Gastrocnemius medialis (tissue), 4 donors: ENCODE measurements around the gene C17orf67. TPM values are rescaled to one million over a fixed set of nuclear protein-coding genes. Genes with fewer than 3 reads are reported as not detected.
A peak's percentile ranks its signal among the peaks of the same experiment; 100 is the strongest.
"Not testable (repeated sequence)": the region's sequence is repeated elsewhere in the genome, so short reads cannot be mapped to it uniquely, and the experiment has no call there.

Source experiments
- ATAC-seq, 2 donors: fragments of 150-250 bp; one replicate each; pipeline ENCODE4 v1.9.1; 2016
- DNase-seq, 2 donors: peaks; one replicate each; pipeline ENCODE4 v3.0.0-alpha.2; 2019
- H3K27ac ChIP-seq, 4 donors: fragments of 200-600 bp; sonication (generic); 1 replicate in 1 of 4; 2 replicates in 3 of 4; pipeline ENCODE4 v1.5.1; 2016 to 2018; ENCODE audit warnings: mild to moderate bottlenecking in 2 of 4, moderate library complexity in 1 of 4
- H3K27me3 ChIP-seq, 3 donors: fragments of 200-600 bp; sonication (generic) in 2 of 3; 1 replicate in 1 of 3; 2 replicates in 2 of 3; pipeline versions ENCODE4 v1.5.1 to v1.6.0; 2016 to 2019; ENCODE audit warnings: mild to moderate bottlenecking in 1 of 3, moderate library complexity in 1 of 3
- H3K36me3 ChIP-seq, 2 donors: fragments of 200-600 bp; sonication (generic) in 1 of 2; one replicate each; pipeline ENCODE4 v1.5.1; 2017 to 2018
- H3K4me1 ChIP-seq, 2 donors: fragments of 200-600 bp; sonication (generic) in 1 of 2; one replicate each; pipeline ENCODE4 v1.5.1; 2016 to 2017; ENCODE audit warnings: mild to moderate bottlenecking in 2 of 2
- H3K4me3 ChIP-seq, 4 donors: fragments of 200-600 bp; sonication (generic) in 3 of 4; 1 replicate in 1 of 4; 2 replicates in 3 of 4; pipeline ENCODE4 v1.5.1; 2016 to 2019; ENCODE audit warnings: mild to moderate bottlenecking in 2 of 4
- H3K9me3 ChIP-seq, 3 donors: fragments of 200-600 bp; sonication (generic) in 2 of 3; 1 replicate in 1 of 3; 2 replicates in 2 of 3; pipeline ENCODE4 v1.5.1; 2016 to 2019
- CTCF ChIP-seq, 5 experiments: fragments of 450-650 bp in 3 of 5; fragments of 200-600 bp in 2 of 5; sonication (generic) in 2 of 5; IDR thresholded peaks in 4 of 5; conservative IDR thresholded peaks in 1 of 5; 1 replicate in 4 of 5; 2 replicates in 1 of 5; pipeline ENCODE4 v1.5.1; 2016 to 2019; ENCODE audit warnings: antibody characterized with exemption in 5 of 5, mild to moderate bottlenecking in 3 of 5, moderate library complexity in 3 of 5
- POLR2A ChIP-seq, 2 donors: fragments of 450-650 bp; IDR thresholded peaks; one replicate each; pipeline ENCODE4 v1.6.1; 2017; ENCODE audit warnings: antibody characterized with exemption in 2 of 2, mild to moderate bottlenecking in 2 of 2, moderate library complexity in 2 of 2
- in situ Hi-C, 4 donors: fragments of 200-750 bp; cut with MboI; loops; one replicate each; pipeline versions ENCODE4 v1.15.0 to v1.8.0; 2017; ENCODE audit warnings: low sequenced_read_pairs in 4 of 4
- intact Hi-C: fragments of 100-400 bp; cut with DNase I; formaldehyde crosslinking; loops from one replicate; pipeline ENCODE4 v1.15.1; 2023; ENCODE audit warnings: low total_unique reads
- total RNA-seq, 4 donors: library from RNA; depleted of rRNA; stranded (reverse); fragments of >200 nt; gene quantifications; one replicate each; pipeline versions ENCODE4 v1.1.0 to v1.2.3, GENCODE V29; 2016

Gene C17orf67
- total RNA-seq, 4 donors from 2014 or later: 0.16 TPM; not detected in 3

- H3K36me3 ChIP-seq: no peaks in the 10 kb centered on the region
- H3K4me1 ChIP-seq: no peaks in the 10 kb centered on the region
- no peak overlapping the region for H3K27ac ChIP-seq
- no peak for TF ChIP-seq POLR2A (IDR thresholded peaks at IDR 0.05)
- TF ChIP-seq CTCF (IDR thresholded peaks at IDR 0.05 in 4 of 5, conservative IDR thresholded peaks at IDR 0.05 in 1 of 5): no peak
- H3K27me3 ChIP-seq: no peaks in the 10 kb centered on the region
- H3K9me3 ChIP-seq: no peaks in the 10 kb centered on the region
- in situ Hi-C loops: no loop called here
- no peak overlapping the region for H3K4me3 ChIP-seq
- no peak for ATAC-seq
- intact Hi-C loops: no loop called here
- no peak for DNase-seq
Observed at GRCh38 chr17:56761387-56761786, 72.3 kb downstream of the C17orf67 start.

- in situ Hi-C loops, H3K27ac ChIP-seq, H3K27me3 ChIP-seq, H3K4me1 ChIP-seq, H3K9me3 ChIP-seq, ATAC-seq, DNase-seq, H3K36me3 ChIP-seq, H3K4me3 ChIP-seq: not testable (repeated sequence)
- intact Hi-C loops: loop anchor here (10.0 kb wide), 1 partner anchor 63 kb away; no protein-coding TSS in a partner anchor
Observed at GRCh38 chr17:56757611-56758010, 76.1 kb downstream of the C17orf67 start.

- H3K27ac ChIP-seq: no peak overlapping the region
- H3K4me1 ChIP-seq: peaks cover 0 to 5% of the 10 kb centered on the region in 2 donors
- intact Hi-C loops (loop anchor here (10.0 kb wide), 1 partner anchor 62 kb away; no protein-coding TSS in a partner anchor), in situ Hi-C loops (no loop called here)
- H3K36me3 ChIP-seq: no peaks in the 10 kb centered on the region
- peak; percentile 39 to 72 for ATAC-seq
- H3K4me3 ChIP-seq: no peak overlapping the region
- DNase-seq: no peak
- no peaks in the 10 kb centered on the region for H3K9me3 ChIP-seq
- no peaks in the 10 kb centered on the region for H3K27me3 ChIP-seq
- TF ChIP-seq CTCF (IDR thresholded peaks at IDR 0.05 in 4 of 5, conservative IDR thresholded peaks at IDR 0.05 in 1 of 5): no peak
- TF ChIP-seq POLR2A (IDR thresholded peaks at IDR 0.05): no peak
Observed at GRCh38 chr17:56756536-56756935, 77.2 kb downstream of the C17orf67 start.

GRCh38 chr17:56755310-56755709 lies 78.4 kb downstream of the C17orf67 start:
- Histone ChIP-seq H3K27ac (no peak overlapping the region), H3K9me3 (no peaks in the 10 kb centered on the region), H3K4me1 (peaks cover 0 to 5% of the 10 kb centered on the region in 2 donors), H3K36me3 (no peaks in the 10 kb centered on the region), H3K27me3 (no peaks in the 10 kb centered on the region), H3K4me3 (no peak overlapping the region)
- TF ChIP-seq CTCF (IDR thresholded peaks at IDR 0.05 in 4 of 5, conservative IDR thresholded peaks at IDR 0.05 in 1 of 5): no peak
- TF ChIP-seq POLR2A (IDR thresholded peaks at IDR 0.05): no peak
- in situ Hi-C loops (no loop called here), intact Hi-C loops (loop anchor here (10.0 kb wide), 1 partner anchor 61 kb away; no protein-coding TSS in a partner anchor)
- DNase-seq (no peak), ATAC-seq (no peak)

- H3K36me3 ChIP-seq: no peaks in the 10 kb centered on the region
- H3K4me1 ChIP-seq: peaks cover 0 to 5% of the 10 kb centered on the region in 2 donors
- H3K27me3 ChIP-seq: no peaks in the 10 kb centered on the region
- intact Hi-C loops: loop anchor here (10.0 kb wide), 1 partner anchor 60 kb away; no protein-coding TSS in a partner anchor
- TF ChIP-seq POLR2A (IDR thresholded peaks at IDR 0.05): no peak
- TF ChIP-seq CTCF (IDR thresholded peaks at IDR 0.05 in 4 of 5, conservative IDR thresholded peaks at IDR 0.05 in 1 of 5): no peak
- ATAC-seq (no peak), DNase-seq (no peak)
- no peak overlapping the region for H3K27ac ChIP-seq
- H3K4me3 ChIP-seq: no peak overlapping the region
- in situ Hi-C loops: no loop called here
- H3K9me3 ChIP-seq: no peaks in the 10 kb centered on the region
Observed at GRCh38 chr17:56754523-56755208, 79.1 kb downstream of the C17orf67 start.
